Stimulated activated CD4-positive, alpha-beta T cell treated with anti-CD3 and anti-CD28 coated beads, Interleukin-4, amount 100 ng/mL, for 4 hours (primary cell): Measurements from ENCODE around the gene BTF3L4.
"Not testable (repeated sequence)": the region's sequence is repeated elsewhere in the genome, so short reads cannot be mapped to it uniquely, and the experiment has no call there.

Source experiments
- DNase-seq, 2 experiments: peaks; one replicate each; pipeline ENCODE4 v3.0.0-alpha.2; 2020

The BTF3L4 gene

DNA sequence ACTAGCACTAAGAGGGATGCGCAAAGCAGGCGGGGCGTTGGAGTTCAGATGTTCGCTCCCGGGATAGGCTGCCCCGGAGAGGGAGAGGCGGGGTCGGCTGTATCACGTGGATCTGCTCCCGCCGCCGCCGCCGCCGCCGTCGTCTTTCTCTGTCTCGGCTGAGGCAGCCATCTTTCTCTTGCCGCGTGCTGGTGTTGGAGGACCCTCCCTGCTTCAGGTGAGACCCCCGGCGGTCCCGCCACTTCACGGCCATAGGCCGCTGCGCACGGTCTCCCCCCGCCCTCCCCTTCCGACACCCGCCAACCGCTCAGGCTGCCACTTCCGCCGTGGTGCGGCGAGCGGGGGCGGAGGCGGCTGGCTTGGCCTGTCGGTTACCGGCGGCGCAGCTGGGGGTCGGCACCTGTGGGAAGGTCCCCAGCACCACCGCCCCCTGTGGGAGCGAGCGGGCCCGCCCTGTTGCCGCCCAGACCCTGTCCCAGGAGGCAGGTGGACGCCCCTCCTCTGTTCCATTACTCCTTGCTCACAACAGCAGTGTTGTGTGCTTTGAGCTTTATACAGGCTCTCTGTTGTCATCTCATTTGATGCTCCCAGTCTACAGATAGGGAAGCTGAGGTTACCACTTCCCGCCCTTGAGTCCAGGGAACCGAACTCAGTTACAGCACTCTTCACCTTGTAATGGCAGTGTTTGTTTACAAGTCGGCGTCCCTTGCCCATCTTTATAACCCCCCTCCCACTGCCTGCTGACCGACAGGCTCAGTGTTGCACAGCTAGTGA lies at the start of gene BTF3L4:
TSS of gene BTF3L4 (plus strand) at position 133 of the 774 bp plus-strand sequence. CDS start 3,553 bp downstream, outside the sequence.
- DNase-seq, result peak; percentile 88 to 92

DNA sequence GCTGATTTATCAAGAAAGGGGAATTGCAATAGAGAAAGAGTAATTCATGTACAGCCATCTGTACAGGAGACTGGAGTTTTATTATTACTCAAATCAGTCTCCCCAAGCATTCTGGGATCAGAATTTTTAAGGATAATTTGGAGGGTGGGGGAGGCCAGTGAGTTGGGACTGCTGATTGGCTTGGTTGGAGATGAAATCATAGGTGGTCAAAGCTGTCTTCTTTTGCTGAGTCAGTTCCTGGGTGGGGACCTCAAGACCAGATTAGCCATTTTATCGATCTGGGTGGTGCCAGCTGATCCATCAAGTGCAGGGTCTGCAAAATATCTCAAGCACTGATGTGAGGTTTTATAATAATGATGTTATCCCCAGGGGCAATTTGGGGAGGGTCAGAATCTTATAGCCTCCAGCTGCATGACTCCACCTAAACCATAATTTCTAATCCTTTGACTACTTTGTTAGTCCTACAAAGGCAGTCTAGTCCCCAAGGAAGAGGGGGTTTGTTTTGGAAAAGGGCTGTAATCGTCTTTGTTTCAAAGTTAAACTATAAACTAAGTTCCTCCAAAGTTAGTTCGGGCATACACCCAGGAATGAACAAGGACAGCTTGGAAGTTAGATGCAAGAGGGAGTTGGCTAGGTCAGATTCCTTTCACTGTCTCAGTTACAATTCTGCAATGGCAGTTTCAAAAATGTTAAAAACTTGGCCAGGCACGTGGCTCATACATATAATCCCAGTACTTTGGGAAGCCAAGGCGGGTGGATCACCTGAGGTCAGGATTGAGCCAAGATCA lies 48.7 kb upstream of the BTF3L4 start:
- DNase-seq, result no peak

DNA sequence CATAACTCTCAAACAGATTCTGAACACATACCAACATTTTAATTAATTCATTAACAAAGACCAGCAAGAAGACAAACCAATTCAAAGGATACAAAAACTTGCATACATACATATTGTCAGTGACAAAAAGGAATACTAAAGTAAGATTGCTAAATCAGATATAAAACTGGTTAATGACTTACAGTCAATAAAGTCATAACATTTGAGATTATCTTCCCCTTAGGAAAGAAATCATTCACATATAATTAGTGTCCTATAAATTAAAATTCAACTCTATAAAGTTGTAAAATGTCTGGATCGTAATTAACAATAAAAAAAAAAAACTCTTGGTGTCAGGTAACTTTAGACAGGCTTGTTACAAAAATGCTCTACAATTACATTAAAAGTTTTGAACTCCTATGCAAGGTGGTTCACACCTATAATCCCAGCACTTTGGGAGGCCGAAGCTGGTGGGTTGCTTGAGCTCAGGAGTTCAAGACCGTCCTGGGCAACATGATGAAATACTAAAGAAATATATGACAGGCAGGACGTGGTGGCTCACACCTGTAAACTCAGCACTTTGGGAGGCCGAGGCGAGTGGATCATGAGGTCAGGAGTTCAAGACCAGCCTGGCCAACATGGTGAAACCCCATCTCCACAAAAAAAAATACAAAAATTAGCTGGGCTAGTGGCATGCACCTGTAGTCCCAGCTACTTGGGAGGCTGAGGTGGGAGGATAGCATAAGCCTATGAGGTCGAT lies 47.9 kb upstream of the BTF3L4 start:
- no peak for DNase-seq

DNA sequence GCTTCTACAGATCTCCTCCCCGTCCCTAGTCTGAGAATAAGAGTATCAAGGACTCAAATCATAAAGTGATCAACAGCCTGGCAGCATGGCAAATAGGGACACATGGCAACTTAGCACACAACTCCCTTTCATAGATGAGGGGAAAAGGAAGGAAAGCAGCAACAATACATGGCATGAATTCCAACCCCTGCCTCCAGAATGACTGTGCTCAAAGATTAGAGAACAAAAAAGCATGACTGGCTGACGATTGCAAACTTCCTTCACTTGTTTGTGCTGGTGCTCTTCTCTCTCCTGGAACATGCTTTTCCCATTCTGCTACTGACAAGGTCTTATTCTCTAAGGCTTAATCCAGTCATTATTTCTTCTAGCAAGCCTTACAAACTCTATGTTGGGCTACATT lies 34.0 kb upstream of the BTF3L4 start:
- DNase-seq, result no peak

DNA sequence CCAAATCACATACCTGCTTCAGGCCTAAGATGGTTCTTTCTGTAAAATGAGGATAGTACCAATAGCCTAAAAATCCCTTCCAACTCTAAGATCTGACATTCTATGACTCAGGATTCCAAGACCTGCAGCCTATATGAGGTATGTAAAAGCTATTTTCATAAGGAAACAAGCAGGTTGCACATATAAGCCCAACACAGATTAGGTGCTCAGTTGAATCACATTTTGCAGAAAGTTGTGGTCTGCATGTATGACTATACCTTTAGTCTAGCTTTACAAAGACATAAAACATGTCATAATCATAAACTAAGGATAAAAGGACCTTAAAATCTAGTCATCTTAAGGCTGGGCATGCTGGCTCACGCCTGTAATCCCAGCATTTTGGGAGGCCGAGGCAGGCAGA lies 29.8 kb upstream of the BTF3L4 start:
- DNase-seq, result no peak

DNA sequence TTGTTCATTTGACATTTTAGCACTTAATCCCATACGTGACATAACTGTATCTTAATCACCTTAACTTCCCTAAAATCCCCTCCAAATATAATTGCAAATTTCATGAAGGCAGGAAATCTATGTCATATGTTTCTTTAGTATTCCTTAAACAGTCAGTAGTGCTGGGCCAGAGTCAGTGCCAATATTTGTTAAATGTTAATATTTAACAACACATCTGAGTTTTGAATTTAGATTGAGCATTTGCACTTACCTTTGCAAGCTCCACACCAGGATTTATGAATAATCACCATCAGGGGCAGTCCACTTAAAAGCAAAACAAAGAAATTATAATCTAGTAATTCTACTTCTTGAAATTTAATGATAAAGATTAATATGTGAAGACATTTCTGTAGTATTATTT lies 27.8 kb upstream of the BTF3L4 start:
- no peak for DNase-seq

DNA sequence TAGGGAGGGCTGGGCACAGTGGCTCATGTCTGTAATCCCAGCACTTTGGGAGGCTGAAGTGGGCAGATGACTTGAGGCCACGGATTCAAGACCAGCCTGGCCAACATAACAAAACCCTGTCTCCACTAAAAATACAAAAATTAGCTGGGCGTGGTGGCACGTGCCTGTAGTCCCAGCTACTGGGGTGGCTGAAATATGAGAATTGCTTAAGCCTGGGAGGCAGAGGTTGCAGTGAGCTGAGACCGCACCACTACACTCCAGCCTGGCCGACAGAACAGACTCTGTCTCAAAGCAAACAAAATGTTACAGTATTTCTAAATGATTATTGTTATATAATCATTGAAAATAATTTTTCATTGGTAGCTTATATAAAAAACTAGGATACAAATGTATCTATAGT lies 27.3 kb upstream of the BTF3L4 start:
- DNase-seq, result not testable (repeated sequence)

DNA sequence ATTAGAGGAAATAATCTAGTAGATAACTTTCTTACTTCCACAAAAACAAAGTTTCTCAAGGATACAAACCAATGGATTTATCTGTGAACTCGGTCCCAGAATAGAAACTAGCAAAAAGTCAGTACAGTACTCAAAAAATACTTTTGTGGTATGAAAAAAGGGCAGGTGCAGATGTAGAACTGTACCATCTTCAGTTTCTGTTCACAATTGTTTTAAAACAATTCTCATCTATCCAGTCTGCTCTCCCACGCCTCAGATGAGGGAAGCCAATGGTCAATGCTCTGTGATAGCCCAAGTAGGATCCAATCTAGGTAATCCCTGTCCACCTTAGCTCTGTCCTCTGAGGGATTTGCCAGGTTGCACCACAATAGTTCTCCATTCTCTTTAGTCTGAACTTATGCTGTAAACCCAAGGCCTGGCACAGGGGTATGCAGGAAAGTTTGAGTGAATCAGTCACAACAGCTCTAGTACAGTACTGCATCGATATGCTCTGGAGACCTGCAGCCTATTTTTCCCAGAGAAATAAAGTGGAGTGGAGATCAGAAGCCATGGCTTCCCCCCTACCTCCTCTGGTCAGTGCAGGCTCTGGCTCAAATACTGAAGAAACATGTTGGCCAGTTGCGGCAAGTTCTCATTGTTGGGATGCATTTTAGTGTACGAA lies 23.8 kb upstream of the BTF3L4 start:
- DNase-seq, result no peak

DNA sequence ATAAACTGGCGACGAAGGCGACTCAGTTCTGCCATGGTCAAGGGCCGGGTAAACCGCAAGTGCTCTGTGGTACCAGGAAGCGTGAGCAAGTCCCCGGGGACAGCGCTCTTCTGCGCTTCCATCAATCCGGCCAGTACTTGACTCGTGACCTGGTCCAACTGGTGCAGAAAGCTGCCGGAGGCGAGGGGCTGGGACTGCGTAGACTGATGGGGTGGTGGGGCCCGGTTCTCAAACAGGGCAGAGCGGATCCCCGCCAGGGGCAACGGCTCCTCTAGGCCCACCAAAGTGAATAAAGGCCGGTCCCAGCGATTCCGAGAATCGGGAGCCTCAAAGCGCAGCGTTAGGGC lies 23.3 kb upstream of the BTF3L4 start:
- no peak for DNase-seq

DNA sequence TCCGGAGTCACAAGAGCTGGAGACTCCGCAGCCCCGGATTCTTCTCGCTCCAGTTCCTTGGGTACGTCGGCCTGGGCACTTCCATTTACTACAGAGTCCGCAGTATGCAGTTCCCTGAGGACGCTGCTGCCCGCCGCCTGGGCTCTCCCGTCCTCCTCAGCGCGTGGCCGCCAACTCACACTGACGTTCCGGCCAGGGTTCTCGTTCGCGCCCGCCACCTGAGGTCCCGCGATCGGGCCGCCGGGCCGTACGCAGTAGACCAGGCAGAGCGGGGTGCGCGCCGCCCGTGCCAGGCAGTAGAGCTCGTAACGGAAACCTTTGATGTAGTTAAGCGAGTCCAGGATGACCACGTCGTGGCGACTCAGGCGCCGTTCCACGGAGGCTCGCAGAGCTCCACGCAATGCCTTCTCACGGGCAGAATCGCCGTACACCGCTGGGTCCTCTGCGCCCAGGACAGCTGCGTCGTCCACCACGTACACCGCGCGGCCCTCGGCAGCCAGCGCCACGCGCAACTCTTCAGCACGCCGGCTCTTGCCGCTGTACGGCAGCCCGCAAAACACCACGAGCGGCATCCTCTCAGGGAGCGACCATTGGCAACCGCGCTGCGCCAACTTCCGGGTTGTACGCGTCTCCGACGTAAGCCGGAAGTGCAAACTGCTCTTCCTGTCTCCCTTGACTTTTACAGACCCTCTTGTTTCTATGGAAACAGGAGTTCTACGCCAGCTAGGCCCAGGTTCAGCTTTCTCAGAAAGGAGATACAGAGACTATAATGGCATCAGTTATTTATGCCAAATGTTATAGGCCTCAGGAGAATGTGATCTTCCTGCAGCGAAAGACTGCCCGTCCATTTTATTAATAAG lies 22.7 kb upstream of the BTF3L4 start, which contains the start of gene KTI12:
TSS of gene KTI12 (minus strand) at position 621 of the 860 bp plus-strand sequence. CDS start at position 572, 49 bp downstream.
- peak; percentile 74 to 85 for DNase-seq

DNA sequence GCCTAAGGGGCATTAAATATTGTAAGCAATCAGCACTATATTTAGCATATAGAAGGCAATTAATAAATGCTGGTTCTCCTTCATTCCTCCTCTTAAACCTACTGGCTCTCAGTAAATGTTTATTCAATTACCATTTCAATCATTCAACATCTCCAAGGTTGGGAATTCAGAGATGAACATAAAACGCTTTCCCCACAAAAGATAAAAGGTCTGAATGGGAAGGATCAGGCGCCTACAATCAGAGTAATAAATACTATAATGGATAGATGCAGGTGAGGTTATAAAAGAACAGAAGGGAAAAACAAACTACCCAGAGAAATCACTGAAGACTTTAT lies 22.1 kb upstream of the BTF3L4 start:
- DNase-seq, result no peak

DNA sequence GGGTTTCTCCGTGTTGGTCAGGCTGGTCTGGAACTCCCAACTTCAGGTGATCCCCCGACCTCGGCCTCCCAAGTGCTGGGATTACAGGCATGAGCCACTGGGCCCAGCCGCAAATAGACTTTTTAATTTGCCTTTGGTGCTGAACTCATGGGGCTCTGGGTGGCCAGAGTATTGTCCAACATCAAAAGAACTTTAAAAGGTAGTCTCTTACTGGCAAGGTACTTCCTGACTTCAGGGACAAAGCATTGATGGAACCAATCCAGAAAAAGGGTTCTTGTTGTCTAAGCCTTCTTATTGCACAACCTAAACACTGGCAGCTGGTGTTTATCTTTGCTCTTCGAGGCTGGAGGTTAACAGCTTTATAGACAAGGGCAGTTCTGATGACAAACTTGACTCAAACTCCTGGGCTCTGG lies 18.7 kb upstream of the BTF3L4 start:
- no peak for DNase-seq

DNA sequence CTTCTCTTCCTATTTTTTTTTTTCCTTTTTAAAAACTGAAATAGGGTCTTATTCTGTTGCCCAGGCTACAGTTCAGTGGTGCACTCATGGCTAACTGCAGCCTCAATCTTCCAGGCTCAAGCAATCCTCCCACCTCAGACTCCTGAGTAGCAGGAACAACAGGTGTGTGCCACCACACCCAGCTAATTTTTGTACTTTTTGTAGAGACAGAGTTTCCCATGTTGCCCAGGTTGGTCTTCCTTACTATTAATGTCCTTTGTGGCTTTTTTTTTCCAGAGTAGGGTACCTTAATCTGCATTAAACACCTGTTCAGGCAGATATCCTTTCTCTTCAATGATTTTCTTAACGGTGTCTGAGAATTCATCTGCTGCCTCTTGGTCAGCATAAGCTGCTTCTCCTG lies 18.2 kb upstream of the BTF3L4 start:
- no peak for DNase-seq

DNA sequence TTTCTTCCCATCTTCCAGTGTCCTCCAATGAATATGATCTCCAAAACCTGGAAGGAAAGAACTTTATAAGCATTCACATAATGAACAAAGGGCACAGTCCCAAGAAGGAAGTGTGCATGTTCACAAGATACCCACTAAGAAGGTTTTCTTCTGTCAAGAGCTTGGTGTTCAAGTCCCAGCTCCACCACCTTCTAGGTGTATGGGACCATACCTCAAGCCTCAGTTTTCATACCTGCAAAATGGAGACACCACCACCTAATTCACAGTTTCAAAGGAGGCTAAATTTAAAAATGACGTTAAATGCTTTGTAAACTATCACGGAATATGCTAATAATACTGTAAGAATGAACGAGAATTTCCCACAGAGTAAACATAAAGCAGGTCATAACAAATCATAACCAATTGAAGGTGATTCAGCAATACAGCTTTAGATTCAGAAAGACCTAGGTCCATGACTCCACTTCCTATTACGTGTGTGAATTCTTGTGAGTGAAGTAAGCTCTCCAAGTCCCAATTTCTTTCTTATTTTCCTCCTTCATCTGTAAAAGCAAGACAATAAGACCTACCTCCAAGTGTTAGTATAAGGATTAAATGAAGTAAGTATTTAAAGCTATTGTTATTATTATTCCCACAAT lies 14.4 kb upstream of the BTF3L4 start:
- no peak for DNase-seq

DNA sequence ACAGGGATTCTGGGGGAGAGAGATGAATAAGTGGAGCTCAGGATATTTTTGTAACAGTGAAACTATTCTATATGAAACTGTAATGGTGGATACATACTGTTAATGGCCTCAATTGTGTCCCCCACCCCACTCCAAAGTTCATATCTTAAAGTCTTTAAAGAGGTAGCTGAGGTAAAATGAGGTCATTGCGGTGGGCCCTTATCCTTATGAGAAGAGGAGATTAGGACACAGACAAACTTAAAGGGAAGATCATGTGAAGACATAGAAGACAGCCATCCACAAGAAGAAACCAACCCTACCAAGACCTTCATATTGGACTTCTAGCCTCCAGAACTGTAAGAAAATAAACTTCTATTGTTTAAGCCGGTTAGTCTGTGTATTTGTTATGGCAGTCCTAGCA lies 10.9 kb upstream of the BTF3L4 start:
- no peak for DNase-seq

DNA sequence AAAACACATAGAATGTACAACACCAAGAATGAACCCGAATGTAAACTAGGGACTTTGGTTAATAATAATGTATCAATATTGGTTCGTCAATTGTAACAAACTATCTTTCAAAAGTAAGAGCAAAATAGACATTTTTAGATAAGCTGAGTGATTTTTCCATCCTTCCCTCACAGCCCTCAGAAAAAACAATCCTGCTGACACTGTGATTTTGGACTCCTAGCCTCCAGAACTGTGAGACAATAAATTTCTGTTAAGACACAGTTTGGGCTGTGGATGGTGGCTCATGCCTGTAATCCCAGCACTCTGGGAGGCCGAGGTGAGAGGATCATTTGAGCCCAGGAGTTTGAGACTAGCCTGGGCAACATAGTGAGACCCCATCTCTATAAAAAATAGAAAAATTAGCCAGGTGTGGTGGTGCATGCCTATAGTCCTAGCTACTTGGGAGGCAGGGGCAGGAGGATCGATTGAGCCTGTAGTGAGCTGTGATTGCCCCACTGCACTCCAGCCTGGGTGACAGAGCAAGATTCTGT lies 10.4 kb upstream of the BTF3L4 start:
- DNase-seq, result not testable (repeated sequence)

DNA sequence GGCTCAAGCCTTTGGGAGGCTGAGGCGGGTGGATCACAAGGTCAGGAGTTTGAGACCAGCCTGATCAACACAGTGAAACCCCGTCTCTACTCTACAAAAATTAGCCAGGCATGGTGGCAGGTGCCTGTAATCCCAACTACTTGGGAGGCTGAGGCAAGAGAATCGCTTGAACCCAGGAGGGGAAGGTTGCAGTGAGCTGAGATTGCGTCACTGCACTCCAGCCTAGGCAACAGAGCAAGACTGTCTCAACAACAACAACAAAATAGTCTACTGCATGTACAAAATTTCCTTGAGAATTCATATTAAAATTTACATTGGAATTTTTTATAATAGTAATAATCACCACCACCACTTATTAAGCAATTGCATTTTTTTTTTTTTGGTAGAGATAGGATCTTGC lies 6.8 kb upstream of the BTF3L4 start:
- not testable (repeated sequence) for DNase-seq

DNA sequence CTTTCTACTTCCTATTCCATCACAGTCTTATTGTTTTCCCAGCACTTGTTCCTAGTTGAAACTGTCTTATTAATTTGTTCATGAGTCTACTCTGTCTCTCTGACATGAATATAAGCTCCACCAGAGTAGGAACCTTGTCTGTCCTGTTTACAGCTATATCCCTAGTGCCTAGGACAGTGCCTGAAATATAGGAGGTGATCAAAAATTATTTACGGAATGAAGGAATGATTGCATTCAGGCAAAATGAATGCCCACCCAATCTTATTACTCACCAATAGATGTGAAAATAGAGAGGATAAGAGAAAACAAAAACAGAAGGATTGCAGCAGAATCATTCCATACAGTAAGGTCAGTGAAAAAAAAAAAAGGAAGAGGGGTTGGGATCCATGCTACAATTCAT lies 2.2 kb upstream of the BTF3L4 start:
- DNase-seq, result no peak

DNA sequence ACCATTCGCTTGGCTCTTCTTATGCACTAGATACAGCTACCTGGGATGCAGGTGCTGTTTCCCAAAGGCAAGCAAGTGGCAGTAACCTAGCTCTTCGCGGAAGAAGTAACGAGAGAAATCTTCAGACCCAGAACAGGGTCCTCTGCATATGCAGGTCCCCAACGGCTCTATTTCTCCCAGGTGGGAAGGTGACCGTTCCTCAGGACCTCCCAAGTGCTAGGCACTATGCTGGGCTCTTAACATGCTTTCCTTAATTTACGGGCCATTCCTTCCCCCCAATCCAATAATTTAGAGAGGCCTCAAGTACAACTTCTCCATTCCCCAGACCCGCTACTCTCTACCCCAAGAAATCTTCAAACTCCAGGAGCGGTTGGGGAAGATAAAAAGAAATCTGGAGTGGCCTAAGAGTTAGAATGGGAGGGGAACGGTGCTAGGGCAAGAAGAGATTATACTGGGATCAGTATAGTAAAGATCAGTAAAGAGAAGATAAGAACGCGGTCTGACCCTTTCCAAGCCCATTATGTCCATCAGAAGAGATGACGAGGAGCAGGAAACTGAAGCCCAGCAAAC lies 1.5 kb upstream of the BTF3L4 start:
- DNase-seq, result no peak

DNA sequence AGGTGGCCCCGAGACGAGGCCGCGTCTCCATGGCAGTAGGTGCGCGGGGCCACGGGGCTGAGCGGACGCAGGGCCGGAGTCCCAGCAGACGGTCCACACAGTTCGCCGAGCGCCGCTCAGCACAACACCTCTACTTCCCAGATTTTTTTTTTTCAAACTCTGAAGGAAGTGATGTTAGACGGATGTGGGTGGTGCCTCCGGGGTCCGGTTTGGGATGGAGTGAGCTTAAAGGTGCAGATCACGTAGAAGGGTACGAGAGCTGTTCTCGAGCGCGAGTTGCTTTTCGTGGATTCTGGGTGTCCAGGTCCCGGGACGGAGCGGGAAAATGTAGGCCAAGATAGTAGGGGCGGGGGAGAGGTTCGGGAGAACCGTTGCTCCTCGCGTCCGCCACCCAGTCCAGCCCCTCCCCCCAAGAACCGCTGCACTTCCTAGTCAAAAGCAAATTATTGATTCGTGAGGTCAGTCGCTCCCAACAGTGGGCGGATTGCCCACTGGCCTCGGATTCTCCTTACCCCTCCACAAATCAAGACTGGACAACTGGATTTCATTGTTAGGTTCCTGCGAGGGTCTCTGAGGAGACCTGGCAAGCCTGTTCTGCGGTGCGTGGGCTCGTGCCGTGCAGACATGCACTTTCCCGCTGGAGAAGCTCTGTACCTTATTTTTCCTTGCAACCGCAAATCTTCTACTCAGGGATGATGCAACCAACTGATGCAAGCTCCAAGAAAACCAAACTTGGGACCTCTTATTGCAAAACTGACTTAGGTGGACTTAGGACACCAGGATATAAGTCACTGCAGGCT lies 829 bp upstream of the BTF3L4 start, which contains the start of gene TXNDC12:
TSS of gene TXNDC12 (minus strand) at position 126 of the 800 bp plus-strand sequence. CDS start at position 31, 95 bp downstream.
- DNase-seq, result peak; percentile 54 to 58
